22Rv1 (cell line): ENCODE results near the gene RNGTT.

Experiments used
- CTCF ChIP-seq: fragments of 450-650 bp; IDR thresholded peaks from 2 replicates; pipeline ENCODE4 v1.5.1; 2017; ENCODE audit warnings: mild to moderate bottlenecking
- ZFX ChIP-seq: fragments of 450-650 bp; IDR thresholded peaks from 2 replicates; pipeline ENCODE4 v1.6.1; 2017; ENCODE audit warnings: antibody characterized with exemption, borderline replicate concordance

- no peak for TF ChIP-seq CTCF
- no peak for TF ChIP-seq ZFX
These were observed 155.0 kb downstream of the RNGTT start for GRCh38 chr6:88808381-88808780.
